ENCODE results near the gene PLA2G4A.

The PLA2G4A gene

DNA sequence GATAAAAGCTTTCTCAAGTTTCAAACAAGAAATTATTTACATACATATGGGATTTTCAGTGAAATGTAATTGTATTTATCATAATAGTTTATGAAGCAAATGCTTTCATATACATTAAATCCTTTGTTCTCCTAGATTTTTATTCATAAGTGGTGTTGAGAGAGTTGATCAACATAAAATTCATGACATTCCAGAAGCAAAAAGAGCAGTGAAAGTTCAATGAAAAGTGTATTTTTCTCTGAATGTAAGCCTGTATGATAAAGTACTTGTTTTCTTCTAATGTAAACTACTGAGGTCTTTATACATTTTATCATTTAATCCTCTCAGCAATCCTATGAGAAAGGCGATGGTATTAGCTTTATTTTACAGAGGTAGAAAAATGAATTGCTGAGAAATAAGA, 146.5 kb downstream of the PLA2G4A start:
- no peak for DNase-seq (ENCODE audit: low read depth in 2 of 3, low spot score in 2 of 3)

DNA sequence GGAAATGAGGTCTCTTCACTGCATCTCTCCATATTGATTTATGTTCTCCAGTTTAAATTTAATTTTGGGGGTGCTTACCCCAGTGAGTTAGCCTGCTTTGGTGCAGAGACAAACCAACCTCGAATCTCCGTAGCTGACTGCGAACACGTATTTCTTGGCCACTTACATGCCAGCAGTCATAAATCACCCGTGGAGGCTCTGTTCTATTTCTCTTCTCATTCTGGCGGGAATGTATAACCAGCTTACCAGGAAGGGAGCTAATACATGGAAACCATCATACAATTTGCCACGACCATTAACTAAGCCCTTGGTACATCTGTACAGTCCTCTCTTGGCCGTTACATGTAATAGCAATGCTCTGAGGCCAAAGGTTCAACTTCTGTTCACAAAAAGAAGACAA, 148.0 kb downstream of the PLA2G4A start:
- no peak for DNase-seq (ENCODE audit: low read depth in 2 of 3, low spot score in 2 of 3)

DNA sequence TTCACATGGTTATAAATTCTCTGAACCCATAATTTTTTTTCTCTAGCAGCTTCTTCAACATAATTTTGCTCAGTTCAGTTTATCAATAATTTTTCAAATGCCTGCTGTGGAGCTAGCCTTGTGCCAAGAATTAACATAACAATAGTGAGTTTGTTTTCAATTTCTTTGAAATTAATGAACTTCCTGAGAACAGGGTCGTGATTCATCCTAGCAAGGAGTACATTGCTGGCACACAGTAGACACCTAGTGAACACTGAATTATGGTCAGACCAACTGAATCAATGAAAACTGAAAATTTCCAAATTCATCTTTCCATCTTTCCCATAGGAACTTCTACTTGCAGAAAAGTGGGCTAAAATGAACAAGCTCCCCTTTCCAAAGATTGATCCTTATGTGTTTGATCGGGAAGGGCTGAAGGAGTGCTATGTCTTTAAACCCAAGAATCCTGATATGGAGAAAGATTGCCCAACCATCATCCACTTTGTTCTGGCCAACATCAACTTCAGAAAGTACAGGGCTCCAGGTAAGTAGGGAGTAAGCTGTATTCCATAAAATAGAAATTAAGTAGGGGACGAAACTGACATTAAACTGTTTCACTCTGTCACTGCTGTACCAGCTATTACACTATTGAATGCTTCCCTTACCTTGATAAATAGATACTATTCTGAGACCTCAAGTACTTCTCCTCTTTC, 148.7 kb downstream of the PLA2G4A start:
- DNase-seq (ENCODE audit: low read depth in 2 of 3, low spot score in 2 of 3) = no peak

DNA sequence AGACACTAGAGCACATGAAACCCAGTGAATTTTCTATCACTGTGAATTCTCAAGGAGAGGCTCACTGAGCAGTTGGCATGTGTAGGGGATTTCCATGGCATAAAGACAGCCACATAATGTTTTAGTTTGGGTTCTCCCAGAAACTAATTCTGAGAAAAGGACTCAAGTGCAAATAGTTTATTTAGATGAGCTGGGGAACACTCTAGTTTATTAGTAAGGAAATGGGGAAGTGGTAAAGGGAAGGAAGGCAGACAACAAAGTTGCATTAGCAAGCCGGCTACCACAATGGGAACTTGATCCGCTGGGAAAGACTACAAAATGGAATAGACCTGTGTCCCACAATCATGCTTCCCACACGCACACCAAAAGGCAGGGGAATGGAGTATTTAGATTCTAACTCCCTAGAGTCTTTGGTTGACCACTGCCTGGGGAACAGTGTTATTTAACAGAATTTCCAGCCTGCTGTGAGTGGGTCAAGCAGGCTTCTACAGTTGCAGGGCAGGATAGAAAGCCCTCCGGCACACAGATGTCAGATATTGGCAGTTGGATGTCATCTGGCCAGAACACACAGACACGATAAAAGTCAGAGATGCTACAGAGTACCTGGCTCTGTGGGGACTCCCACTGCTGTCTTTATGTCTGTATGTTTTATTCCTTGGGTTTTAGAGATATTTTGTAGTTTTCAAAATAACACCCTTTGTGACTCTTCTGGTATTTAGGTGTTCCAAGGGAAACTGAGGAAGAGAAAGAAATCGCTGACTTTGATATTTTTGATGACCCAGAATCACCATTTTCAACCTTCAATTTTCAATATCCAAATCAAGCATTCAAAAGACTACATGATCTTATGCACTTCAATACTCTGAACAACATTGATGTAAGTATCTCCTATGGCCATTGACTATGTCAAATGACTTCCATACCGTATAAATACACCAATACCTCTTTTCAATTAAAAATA, 150.1 kb downstream of the PLA2G4A start:
- no peak for DNase-seq (ENCODE audit: low read depth in 2 of 3, low spot score in 2 of 3)

DNA sequence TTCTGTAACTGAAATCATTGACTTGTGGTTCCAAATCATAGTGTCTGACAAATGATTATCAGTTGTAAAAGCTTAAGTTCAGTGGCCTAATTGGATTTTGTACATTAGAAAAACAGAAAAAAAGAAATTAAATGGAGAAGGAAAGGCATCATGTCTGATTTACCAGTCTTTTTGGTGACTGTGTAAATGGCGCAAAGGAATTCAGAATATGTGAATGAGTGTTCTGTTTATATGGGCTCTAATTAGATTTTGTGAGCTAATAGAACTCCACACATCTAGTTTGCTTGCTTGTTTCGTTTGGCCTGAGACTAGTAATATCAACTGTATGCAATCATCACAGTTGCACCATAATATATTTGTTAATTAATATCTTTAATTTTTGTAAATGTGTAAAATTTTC, 151.7 kb downstream of the PLA2G4A start:
- no peak for DNase-seq (ENCODE audit: low read depth in 2 of 3, low spot score in 2 of 3)

DNA sequence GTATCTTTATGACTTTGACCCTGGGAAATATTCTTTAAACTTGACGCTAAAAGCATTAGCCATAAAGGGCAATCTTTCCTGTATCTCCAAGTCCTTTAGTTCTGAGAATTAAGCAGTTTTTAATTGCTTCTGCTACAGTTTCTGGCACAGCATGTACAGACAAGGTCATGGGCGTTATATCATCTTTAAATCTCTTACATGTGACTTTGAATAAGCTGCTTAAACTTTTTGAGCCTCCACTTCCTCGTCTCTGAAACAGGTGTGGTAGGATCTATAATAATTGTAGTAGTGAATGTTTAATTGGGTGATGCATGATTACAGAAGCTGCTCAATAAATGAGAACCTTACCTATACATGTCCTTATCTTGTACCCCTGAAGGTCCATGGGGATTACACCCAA, 153.4 kb downstream of the PLA2G4A start:
- DNase-seq (ENCODE audit: low read depth in 2 of 3, low spot score in 2 of 3) = no peak

DNA sequence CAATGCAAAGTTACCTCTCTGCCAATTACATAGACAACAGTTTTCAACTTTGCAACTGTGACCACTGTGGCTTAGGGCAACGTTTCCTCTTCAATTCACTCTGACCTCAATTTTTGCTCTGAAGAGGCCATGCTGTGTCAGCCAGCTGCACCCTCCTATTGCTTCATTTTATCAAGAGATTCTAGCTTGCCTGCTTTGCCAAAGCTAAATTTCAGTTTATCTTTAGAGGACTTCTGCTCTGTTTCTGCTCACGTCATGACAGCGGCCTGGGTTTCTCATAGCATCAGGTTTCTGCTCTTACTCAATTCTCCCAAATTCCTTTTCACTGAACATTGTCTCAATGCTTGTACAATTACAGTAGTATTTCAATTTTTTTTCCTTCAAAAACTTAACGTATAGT, 154.6 kb downstream of the PLA2G4A start:
- no peak for DNase-seq (ENCODE audit: low read depth in 2 of 3, low spot score in 2 of 3)

DNA sequence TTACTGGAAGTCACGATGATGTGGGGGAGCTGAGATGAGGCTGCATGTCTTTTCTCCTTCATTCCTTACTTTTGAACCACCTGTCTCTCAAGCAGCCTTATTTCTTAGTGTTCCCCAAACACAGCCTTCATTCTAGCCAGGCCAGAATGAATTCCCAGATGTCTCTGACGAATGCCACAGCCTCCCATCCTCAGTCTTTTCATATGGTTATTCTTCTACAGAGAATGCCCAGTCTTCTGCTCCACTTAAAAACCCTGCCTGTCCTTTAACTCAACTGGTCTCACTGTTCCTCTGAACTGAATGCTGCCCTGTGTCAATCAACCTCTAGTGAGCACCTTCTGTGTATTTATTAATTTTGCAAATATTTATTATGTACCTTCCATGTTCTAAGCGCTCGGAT, 156.2 kb downstream of the PLA2G4A start:
- no peak for DNase-seq (ENCODE audit: low read depth in 2 of 3, low spot score in 2 of 3)

DNA sequence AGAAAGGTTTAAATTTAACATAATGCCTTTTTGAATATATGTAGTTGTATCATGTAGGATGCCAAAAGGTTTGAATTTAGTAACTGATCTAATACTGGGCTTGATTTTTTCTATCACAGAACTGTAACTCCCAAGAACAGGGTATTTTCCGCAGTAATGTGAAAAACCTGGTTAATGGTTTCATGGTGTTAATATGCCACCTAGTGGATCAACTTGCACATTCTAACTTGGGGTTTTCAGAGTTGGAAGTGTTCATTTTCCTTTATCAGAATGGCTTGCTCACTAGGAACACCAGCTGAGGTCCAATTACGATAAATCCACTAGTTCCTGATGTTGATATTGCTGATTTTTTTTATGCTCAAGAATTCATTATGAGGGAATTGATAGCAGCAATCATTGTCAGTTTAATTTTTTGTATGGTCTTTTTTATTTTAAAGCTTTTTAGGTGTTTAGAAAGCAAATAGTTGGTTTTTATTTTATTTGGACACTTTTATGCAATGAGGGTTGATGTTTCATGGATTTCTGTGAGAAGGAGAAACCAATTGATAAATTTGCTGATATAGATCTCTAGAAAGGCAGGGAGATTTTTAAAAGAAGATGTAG, 157.2 kb downstream of the PLA2G4A start:
- DNase-seq (ENCODE audit: low read depth in 2 of 3, low spot score in 2 of 3) = no peak

DNA sequence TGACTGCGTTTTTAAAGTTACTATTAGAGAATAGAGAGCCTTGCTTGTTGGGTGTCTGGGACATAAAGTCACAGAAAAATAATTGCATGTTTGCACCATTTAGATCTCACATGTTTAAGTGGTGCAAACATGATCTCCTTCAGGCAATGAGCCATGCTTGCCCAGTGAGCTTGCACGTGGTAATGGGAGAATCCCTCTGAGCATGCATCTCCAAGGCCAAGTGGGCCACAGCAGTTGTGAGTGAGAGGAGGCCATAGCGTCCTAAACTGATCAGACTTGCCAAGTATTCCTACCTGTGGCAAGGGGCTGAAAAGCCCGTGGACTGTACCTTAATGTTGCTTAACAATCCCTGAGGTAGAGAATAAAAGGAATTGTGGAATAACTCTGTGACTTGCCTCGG, 158.3 kb downstream of the PLA2G4A start:
- no peak for DNase-seq (ENCODE audit: low read depth in 2 of 3, low spot score in 2 of 3)

DNA sequence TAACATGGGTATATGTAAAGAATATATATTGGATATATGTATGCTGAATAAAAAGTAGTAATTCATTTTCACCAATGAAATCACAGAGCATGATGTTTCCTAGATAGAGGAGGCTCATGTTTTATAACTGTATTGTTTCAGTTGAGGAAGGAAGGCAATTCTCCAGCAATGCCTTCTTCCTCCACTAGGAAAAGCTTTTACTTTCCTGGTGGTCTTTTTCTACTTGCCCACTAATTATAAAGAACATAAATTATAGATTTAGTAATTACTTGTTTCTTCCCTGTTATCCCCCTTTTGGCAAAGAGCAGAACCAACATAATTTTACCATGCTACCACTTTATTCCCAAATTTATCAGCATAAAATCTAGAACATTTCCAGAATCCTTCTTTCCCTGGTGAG, 159.0 kb downstream of the PLA2G4A start:
- no peak for DNase-seq (ENCODE audit: low read depth in 2 of 3, low spot score in 2 of 3)

DNA sequence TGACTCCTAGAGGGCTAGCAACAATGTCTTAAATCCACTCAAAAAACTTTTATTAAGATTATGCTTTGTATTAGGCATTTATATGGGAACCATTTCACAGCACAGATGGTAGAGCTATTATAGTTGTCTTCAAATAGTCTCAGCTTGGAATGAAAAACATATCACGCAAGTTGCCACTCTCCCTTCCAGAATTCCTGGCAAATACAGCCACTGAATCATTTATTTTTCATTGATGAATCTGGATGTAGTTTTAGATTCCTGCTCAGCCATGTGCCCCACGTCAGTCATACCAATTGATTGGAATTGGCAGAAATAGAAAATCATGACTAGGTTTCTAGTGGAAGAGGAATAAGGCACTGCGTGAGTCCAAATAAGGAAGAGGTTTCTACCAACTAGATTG, 165.2 kb downstream of the PLA2G4A start:
- DNase-seq (ENCODE audit: low read depth in 2 of 3, low spot score in 2 of 3) = no peak

DNA sequence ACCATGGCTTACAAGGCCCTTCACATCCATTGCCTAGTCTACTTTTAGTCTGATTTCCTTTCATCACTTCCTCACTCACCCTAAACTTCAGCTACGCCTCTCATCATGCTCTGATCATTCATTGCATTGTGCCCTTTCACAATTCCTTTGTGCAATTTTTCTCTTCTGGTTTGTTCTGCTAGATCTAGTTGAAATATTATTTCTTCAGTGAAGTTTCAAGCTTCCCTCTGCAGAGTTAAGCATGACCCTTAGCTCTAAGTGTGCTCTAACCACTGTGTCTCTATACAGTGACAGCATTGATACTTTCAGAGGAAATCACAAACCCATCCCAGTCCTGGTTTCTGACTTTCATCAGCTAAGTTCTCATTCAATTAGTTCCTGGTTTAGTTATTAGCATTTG, 166.1 kb downstream of the PLA2G4A start:
- DNase-seq (ENCODE audit: low read depth in 2 of 3, low spot score in 2 of 3) = no peak

DNA sequence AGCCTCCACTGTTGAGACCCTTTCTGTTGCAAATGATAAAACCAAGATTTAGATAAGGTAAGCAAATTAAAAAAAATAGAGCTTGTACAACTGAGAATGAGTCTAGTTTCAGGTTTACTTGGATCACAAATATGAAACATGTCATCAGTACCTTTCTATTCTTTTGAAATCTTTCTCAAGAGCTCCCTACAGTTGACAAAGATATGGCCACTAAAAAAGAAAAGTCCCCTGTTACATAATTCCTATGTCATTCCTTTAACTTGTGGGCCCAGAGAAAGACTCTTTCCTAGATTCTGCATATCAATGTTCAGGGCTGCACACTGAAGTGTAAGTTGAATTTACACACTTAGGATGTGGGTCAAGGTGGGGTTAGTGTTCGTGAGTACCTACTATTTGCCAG, 168.1 kb downstream of the PLA2G4A start:
- no peak for DNase-seq (ENCODE audit: low read depth in 2 of 3, low spot score in 2 of 3)

DNA sequence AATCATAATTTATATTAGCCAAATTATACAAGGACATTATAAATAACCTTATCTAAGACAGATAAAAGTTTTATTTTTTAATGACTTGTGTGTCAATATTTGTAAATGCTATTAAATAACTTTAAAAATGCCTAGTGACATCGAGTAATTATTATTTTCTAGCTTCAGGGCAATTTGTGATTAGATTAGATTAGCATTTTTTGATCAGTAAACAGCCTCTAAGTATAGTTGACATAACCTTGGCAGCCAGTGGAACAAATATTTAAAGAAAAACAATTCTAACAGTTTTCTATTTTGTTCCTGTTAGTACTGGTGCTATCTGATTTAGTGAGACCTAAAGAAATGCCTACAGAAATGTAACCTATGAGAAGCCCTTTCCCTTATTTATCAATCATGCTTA, 169.1 kb downstream of the PLA2G4A start:
- DNase-seq (ENCODE audit: low read depth in 2 of 3, low spot score in 2 of 3) = no peak

DNA sequence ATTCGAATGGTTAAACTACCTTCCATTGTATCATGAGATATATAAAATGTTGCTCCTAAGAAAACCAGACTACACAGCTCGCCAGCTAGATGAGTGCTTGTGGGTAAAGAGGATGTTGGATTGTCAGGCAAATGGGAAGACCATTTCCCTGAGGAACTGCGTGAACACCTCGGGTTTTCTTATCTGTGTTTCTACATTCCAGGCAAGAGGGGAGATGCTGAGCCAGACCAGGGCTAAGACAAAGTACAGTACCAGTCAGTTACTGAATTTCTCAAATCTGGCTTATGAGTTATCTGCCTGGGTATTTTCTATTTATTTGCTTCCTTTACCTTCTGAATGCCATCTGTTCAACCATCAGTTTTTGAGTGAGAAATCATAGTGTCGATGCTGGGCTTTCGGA, 170.8 kb downstream of the PLA2G4A start:
- DNase-seq (ENCODE audit: low read depth in 2 of 3, low spot score in 2 of 3) = no peak

DNA sequence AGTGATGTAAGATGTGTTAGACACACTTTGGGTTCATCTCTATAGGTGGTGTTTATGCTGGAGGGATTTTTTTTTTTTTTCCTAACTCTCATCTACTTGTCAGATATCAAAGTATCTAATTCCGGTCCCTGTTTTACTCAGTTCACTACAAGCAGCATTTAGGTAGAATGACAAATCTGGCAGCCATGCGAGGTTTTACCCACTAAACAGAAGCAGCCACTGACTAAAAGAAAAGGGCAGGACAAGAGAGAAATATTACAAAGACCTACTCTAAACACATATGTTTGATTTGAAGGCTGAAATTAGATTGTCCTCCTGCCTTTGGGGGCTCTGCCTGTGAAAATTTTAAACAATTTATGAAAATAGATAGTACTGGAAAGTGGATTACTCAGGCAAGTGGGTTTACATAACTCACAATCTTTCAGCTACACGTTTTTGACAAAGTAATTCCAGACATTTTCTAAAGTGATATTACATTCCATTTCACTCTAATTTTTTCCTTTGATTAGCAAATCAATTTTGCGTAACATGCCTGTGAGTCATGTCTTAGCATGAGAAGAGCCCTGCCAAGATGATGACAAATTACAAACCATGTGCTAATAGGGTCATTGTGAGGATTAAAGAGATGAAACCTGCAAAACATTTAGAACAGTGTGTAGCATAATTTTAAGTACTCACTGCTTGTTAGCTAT, 172.6 kb downstream of the PLA2G4A start:
- DNase-seq (ENCODE audit: low read depth in 2 of 3, low spot score in 2 of 3) = no peak

DNA sequence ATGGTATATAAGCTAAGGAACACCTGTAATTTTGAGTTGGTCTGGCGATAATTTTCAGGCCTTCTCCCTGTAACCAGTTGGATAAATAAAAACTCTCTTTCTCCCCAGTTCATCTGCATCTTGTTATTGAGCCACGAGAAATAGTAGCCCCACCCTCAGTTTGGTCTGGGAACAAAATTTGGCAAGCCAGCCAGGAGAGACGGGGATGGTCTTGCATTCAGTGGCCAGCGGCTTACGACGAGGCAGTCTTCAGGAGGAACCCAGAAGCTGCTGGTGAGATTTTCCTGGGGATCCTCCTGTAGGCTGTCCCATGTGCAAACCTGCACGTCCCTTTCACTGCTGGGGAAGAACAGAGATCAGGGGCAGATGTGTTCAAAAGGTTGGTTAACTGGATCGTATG, 174.6 kb downstream of the PLA2G4A start:
- DNase-seq (ENCODE audit: low read depth in 2 of 3, low spot score in 2 of 3) = no peak

DNA sequence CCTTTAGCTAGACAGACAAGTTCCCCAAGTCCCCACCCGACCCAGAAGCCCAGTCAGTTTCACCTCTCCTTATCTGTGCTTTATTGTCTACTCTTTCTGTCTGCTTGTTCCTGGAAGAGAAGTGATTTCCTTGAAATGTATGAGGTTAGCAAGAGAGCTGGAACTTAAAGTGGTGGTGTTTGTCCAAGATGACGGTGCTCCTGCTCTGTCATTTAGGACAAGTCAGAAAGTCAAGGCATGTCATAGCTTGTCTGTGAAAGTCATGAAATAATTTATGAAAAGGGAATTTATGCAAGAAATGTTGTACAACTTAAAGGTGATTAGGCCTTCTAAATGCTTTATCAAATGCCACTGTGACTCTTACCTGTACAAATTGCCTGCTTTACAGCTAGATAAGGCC, 178.1 kb downstream of the PLA2G4A start:
- DNase-seq (ENCODE audit: low read depth in 2 of 3, low spot score in 2 of 3) = no peak

DNA sequence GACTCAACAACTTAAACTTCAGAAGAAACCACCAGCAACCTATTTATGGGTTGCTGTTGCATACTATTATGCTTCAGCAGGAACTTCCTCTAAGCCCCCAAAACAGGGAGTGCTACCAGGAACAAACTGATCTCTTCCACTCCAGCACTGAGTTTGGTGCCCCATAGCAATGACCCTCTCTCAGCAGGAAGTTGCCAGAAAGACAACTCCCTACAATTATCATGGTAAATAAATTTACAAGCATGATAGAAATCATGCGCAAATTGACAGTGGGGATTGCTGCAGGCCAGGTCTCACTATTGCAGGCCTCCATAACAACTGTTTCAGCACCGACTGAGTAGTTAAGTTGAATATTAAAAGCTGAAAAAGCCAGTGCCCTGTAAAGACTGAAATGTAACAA, 180.6 kb downstream of the PLA2G4A start:
- no peak for DNase-seq (ENCODE audit: low read depth in 2 of 3, low spot score in 2 of 3)

DNA sequence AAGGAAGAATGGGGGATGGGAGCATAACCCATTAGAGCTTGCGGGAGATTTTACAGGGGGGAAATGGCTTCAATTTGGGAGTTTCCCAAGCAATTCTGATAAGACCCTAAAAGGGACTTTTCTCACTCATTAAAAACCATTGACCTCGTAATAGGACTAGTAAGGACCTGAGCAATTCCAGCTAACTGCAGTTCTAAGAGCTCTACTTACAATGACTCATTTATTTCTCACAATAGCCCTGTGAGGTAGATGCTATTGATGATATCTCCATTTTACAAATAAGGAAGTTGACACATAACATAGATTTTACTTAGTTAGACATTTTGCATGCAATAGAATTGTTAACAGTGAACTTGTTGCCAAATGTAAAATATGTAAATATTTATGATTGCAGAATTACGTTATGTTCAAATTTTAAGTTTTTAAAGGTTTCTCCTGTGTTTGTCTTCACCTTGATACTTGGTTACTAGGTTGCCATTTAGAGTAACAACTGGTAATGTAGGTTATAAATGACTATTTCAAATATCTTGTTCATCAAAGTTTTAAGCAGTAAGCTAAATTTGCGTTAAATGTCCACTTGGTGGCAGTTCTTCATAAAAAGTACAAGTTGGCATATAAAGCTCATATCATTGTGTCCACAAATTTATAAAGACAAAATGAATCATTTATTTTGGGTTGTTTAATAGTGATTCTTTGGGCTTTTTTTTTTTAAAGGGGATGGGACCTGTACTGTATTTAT, 182.0 kb downstream of the PLA2G4A start:
- no peak for DNase-seq (ENCODE audit: low read depth in 2 of 3, low spot score in 2 of 3)
